ENCODE results near the gene C10orf90. TPM values are rescaled to one million over a fixed set of nuclear protein-coding genes. Genes with fewer than 3 reads are reported as not detected.
"Not testable (repeated sequence)": the region's sequence is repeated elsewhere in the genome, so short reads cannot be mapped to it uniquely, and the experiment has no call there.

C10orf90 gene
- total and polyA plus RNA-seq, 5 donors: 0.22 TPM; not detected in 4

DNA sequence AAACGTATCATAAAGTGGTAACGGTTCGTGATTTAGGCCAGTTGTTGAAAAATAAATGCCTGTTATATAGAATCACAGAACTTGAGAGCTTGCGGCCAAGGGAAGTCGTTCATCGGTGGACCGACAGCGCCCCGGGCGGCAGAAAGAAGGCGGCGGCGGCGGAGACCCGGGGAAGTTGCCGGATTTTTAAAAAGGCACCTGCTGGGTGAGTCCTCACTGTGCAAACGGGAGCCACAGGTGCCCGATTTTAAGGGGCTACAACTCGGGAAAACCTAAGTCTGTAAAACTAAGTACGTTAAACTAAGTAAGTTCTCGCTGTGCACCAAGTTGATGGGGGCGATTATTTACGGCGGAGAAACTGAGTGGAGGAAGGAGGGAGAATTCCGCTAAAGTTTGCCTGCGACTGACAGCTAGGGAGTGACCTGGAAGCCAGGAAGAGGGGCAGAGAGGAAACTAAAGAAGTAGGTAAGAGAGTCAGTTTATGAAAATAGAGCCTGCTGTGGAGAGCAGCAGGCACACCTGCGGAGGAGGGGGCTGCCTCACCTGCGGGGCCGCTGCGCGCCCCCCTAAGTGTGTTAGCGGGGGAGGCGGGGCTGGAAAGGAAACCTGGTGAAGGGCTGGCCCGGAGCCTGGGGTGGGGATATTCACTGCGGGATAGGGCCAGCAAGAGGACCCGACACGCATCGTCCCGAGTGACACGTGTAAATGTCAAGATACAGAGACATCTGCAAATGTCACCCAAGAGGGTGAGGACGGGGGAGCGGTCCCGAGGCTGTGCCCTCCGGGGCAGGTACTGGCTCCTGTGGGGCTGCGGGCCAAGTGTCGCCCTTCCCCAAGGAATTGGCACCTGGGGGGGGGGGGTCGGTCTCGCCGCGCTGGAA, 283.2 kb downstream of the C10orf90 start:
- no peaks in the 10 kb centered on the region for H3K9me3 ChIP-seq (ENCODE audit: control insufficient read depth, low read length)
- DNase-seq: peak; percentile 60 to 84 (median 83)
- peaks cover 2% of the 10 kb centered on the region for H3K4me1 ChIP-seq (ENCODE audit: control insufficient read depth, insufficient read depth, low read length)
- peak; percentile 51 to 54 for ATAC-seq
- peaks cover 3% of the 10 kb centered on the region for H3K27me3 ChIP-seq (ENCODE audit: control insufficient read depth, insufficient read depth)
- WGBS: under 1% methylated on average over 50 of the region's 50 CpGs
- H3K4me3 ChIP-seq (ENCODE audit: low read length): peak overlapping the region; percentile 54
- no peak overlapping the region for H3K27ac ChIP-seq (ENCODE audit: low read length)
- intact Hi-C loops (cut with DNase I): loop anchor here (2.0 to 10.0 kb wide), 2 partner anchors 402 to 404 kb away; no protein-coding TSS in a partner anchor

DNA sequence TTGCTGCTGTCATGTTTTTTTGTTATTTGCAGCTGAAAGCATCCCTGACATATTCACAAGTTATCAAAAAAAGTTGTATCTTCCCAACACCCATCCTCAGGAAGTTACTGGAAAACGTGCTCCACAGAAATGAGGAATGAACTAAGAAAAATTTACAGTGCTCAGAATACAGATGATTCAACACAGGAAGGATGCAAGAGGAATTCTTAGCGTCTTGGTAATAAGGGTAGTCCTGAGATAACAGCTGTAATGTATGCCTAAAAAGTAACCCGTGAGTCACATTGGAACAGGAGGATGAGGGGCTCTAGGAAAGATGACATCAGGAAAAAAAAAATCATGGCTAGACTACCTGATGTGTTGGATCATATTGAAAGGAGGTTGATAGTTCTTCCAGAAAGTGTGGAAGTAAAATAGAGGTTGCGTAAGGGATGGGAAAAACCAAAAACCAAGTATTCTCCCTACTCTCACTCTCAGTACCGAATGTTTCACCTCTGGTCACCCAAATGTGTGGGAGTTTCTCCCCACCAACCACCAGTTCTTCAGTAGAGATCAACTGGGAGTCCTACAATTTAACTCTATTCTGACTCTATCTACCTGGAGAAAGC, 286.1 kb downstream of the C10orf90 start:
- H3K4me3 ChIP-seq (ENCODE audit: low read length): no peak overlapping the region
- DNase-seq: no peak
- H3K4me1 ChIP-seq (ENCODE audit: control insufficient read depth, insufficient read depth, low read length): peaks cover 2% of the 10 kb centered on the region
- ATAC-seq: no peak
- WGBS: 78% methylated on average over 5 of the region's 5 CpGs
- peaks cover 3% of the 10 kb centered on the region for H3K27me3 ChIP-seq (ENCODE audit: control insufficient read depth, insufficient read depth)
- intact Hi-C loops (cut with DNase I): loop anchor here in 2 of 4 donors (10.0 kb wide), 1 partner anchor 400 kb away; no protein-coding TSS in a partner anchor
- H3K9me3 ChIP-seq (ENCODE audit: control insufficient read depth, low read length): no peaks in the 10 kb centered on the region
- H3K27ac ChIP-seq (ENCODE audit: low read length): no peak overlapping the region

DNA sequence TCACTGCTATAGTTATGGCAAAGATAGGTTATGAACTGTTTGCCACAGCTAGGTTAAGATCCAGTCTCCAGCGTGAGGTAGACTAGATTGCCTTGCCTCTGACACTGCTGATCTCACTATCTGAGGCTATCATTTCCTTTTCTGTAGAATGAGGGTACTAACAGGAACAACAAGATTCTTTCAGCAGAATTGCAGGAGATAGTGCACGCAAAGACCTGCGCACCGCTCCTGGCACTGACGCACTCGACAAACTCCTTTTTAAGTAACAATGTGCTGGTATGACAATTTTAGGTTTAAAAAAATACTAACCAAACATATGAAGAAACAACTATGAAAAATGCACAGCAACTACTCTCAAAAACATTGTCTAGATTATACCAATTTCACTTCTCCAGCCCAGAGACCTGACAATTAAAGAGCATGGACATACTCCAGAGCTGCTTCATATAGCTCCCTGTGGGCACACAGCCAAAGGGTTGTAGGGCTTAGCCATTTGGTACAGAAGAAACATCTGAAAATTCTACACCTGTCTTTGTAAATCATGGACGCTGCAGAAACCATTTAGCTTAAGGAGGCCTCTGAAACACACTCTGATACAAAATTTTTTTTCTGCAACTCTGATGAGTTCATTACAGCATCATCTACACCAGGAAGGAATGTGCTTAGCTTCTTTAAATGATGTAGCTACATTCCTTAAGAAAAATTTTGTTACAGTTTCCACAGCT, 290.0 kb downstream of the C10orf90 start:
- intact Hi-C loops (cut with DNase I): loop anchor here in 2 of 4 donors (10.0 kb wide), 1 partner anchor 396 kb away; no protein-coding TSS in a partner anchor
- DNase-seq: no peak
- H3K9me3 ChIP-seq (ENCODE audit: control insufficient read depth, low read length): peaks cover 2% of the 10 kb centered on the region
- H3K27ac ChIP-seq (ENCODE audit: low read length): no peak overlapping the region
- 81% methylated on average over 7 of the region's 7 CpGs for WGBS
- H3K4me3 ChIP-seq (ENCODE audit: low read length): no peak overlapping the region
- ATAC-seq: no peak
- no peaks in the 10 kb centered on the region for H3K27me3 ChIP-seq (ENCODE audit: control insufficient read depth, insufficient read depth)
- H3K4me1 ChIP-seq (ENCODE audit: control insufficient read depth, insufficient read depth, low read length): no peaks in the 10 kb centered on the region

DNA sequence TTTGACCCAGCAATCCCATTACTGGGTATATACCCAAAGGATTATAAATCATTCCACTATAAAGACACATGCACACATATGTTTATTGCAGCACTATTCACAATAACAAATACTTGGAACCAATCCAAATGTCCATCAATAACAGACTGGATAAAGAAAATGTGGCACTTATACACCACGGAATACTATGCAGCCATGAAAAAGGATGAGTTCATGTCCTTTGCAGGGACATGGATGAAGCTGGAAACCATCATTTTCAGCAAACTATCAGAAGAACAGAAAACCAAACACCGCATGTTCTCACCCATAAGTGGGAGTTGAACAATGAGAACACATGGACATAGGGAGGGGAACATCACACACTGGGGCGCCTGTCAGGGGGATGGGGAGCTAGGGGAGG, 291.3 kb downstream of the C10orf90 start:
- intact Hi-C loops (cut with DNase I); H3K27ac ChIP-seq (ENCODE audit: low read length); H3K4me1 ChIP-seq (ENCODE audit: control insufficient read depth, insufficient read depth, low read length); H3K4me3 ChIP-seq (ENCODE audit: low read length); H3K27me3 ChIP-seq (ENCODE audit: control insufficient read depth, insufficient read depth); DNase-seq; ATAC-seq; H3K9me3 ChIP-seq (ENCODE audit: control insufficient read depth, low read length): not testable (repeated sequence)
- 94% methylated on average over 3 of the region's 3 CpGs for WGBS

DNA sequence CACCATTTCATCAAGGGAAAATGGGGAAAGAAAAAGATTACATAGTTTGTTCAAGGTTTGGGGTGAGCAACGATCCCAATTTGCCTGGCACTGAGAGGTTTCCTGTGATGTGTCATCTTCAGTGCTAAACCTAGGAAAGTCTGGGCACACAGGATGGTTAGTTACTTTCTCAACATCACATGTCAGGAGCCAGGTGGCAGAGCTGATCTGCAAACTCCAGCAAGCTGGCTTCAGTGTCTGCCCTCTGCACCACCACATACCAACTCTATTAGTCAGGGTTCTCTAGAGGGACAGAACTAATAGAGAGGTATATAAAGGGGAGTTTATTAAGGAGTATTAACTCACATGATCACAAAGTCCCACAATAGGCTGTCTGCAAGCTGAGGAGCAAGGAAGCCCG, 293.5 kb downstream of the C10orf90 start:
- H3K27me3 ChIP-seq (ENCODE audit: control insufficient read depth, insufficient read depth): no peaks in the 10 kb centered on the region
- no peak overlapping the region for H3K4me3 ChIP-seq (ENCODE audit: low read length)
- ATAC-seq (no peak), DNase-seq (no peak)
- H3K27ac ChIP-seq (ENCODE audit: low read length): no peak overlapping the region
- H3K9me3 ChIP-seq (ENCODE audit: control insufficient read depth, low read length): peaks cover 2% of the 10 kb centered on the region
- no peaks in the 10 kb centered on the region for H3K4me1 ChIP-seq (ENCODE audit: control insufficient read depth, insufficient read depth, low read length)
- intact Hi-C loops (cut with DNase I): no loop called here
- WGBS: 91% methylated on average over 2 of the region's 2 CpGs

DNA sequence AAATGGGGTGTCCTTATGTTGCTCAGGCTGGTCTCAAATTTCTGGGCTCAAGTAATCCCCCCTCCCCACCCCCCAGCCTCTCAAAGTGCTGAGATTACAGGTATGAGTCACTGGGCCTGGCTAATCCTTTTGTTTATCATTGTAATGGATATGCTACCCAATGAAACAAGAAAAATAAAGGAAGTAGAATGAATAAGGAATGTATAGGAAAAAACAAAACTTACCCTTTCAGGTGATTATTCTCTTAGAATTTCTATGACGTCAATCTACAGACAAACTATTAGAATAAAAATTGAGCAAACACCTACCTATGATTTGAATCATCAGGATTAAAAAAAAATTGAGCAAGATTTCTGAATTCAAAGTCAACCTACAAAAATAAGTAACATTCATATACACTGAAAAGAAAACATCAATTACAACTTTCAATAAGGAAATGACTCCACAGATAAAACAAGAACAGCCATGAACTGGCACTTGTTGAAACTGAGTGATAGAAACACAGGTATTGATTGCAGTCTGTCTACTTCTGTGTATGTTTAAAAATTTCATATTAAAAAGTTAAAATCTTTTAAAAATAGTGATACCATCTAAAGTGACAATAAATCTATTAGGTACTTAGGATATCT, 294.5 kb downstream of the C10orf90 start:
- DNase-seq (no peak), ATAC-seq (no peak)
- Histone ChIP-seq H3K4me1 (ENCODE audit: control insufficient read depth, insufficient read depth, low read length) (no peaks in the 10 kb centered on the region), H3K9me3 (ENCODE audit: control insufficient read depth, low read length) (peaks cover 2% of the 10 kb centered on the region), H3K4me3 (ENCODE audit: low read length) (no peak overlapping the region), H3K27me3 (ENCODE audit: control insufficient read depth, insufficient read depth) (no peaks in the 10 kb centered on the region), H3K27ac (ENCODE audit: low read length) (no peak overlapping the region)
- 95% methylated on average over 1 of the region's 1 CpG for WGBS
- intact Hi-C loops (cut with DNase I): no loop called here

DNA sequence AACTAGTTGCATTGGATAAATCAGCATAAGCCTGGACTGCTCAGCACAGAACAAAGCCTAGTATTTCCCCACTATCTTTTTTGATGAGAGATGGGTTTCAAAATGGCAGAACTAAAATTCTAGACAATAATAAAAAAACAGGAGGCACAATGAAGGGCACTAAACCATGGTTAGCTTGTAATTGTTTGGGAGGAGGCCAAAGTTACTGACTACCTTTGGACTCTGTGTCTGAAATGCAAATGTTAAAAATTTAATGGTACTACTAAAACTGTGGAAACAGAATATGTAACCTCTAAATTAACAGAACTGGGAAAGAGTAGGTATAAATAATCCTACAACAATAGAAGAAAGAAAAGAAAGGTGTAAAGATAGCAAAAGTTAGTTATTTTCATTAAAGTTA, 295.2 kb downstream of the C10orf90 start:
- no peaks in the 10 kb centered on the region for H3K4me1 ChIP-seq (ENCODE audit: control insufficient read depth, insufficient read depth, low read length)
- intact Hi-C loops (cut with DNase I): no loop called here
- DNase-seq: no peak
- no peak overlapping the region for H3K4me3 ChIP-seq (ENCODE audit: low read length)
- H3K27me3 ChIP-seq (ENCODE audit: control insufficient read depth, insufficient read depth): no peaks in the 10 kb centered on the region
- peaks cover 2% of the 10 kb centered on the region for H3K9me3 ChIP-seq (ENCODE audit: control insufficient read depth, low read length)
- no peak for ATAC-seq
- H3K27ac ChIP-seq (ENCODE audit: low read length): no peak overlapping the region

Other genes starting within 250 kb of the C10orf90 start
- gene DOCK1, start 234.7 kb upstream of the C10orf90 start, total RNA-seq: 10 to 100 TPM; 17.7 to 23.1 (median 21.5) TPM
- 7.8 TPM for gene DOCK1, start 234.7 kb upstream of the C10orf90 start, polyA plus RNA-seq

All from right cardiac atrium (tissue), 5 donors.